GM12873 (cell line): ENCODE measurements around the gene WSCD2.

Experiments used
- TF ChIP-seq, protein P1 (sequence below): IDR thresholded peaks from 2 replicates; pipeline ENCODE4 v1.5.1; 2012; ENCODE audit warnings: low read depth, mild to moderate bottlenecking, moderate library complexity, low read length, control low read depth; ENCODE audit not compliant: insufficient read depth; ENCODE audit errors: missing control alignments

WSCD2 gene

DNA sequence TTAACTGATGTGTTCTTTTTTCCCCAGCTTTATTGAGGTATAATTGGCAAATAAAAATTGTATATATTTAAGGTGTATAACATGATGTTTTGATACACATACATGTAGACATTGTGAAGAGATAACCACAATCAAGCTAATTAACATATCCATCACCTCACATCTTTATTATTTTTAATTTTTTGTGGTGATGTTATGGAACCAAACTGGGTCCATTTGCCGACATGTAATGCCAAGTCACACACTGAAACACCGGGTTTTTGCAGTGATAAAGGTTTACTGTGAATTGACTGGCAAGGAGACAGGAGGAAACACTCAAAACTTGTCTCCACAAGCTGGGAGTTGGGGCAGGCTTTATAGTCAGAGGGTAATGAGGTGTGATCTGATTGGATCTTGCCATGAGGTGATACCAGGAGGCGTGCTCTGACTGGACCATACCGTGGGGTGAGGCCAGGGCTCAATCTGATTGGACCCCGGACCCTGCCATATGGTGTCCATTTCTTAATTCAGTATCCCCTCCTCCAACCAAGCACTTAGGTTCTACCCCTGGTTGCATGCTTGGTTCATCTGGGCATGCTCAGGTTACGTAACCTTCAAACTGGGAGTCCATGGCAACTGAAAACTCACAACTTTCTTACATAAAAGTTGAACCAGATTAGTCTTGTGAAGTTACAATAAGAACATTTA lies 11.8 kb upstream of the WSCD2 start:
- TF ChIP-seq, protein P1, sequence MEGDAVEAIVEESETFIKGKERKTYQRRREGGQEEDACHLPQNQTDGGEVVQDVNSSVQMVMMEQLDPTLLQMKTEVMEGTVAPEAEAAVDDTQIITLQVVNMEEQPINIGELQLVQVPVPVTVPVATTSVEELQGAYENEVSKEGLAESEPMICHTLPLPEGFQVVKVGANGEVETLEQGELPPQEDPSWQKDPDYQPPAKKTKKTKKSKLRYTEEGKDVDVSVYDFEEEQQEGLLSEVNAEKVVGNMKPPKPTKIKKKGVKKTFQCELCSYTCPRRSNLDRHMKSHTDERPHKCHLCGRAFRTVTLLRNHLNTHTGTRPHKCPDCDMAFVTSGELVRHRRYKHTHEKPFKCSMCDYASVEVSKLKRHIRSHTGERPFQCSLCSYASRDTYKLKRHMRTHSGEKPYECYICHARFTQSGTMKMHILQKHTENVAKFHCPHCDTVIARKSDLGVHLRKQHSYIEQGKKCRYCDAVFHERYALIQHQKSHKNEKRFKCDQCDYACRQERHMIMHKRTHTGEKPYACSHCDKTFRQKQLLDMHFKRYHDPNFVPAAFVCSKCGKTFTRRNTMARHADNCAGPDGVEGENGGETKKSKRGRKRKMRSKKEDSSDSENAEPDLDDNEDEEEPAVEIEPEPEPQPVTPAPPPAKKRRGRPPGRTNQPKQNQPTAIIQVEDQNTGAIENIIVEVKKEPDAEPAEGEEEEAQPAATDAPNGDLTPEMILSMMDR = no peak

DNA sequence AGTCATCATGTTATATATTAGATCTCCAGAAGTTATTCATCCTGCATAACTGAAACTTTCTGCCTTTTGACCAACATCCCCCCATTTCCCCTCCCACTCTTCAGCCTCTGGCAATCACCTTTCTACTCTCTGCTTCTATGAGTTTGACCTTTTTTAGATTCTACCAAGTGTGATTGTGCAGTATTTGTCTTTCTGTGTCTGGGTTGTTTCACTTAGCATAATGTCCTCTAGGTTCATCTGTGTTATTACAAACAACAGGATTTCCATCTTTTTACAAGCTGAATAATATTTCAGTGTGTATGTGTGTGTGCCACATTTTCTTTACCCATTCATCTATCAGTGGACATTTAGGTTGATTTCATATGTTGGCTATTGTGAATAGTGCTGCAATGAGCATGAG lies 11.2 kb upstream of the WSCD2 start:
- TF ChIP-seq, protein P1 = no peak

DNA sequence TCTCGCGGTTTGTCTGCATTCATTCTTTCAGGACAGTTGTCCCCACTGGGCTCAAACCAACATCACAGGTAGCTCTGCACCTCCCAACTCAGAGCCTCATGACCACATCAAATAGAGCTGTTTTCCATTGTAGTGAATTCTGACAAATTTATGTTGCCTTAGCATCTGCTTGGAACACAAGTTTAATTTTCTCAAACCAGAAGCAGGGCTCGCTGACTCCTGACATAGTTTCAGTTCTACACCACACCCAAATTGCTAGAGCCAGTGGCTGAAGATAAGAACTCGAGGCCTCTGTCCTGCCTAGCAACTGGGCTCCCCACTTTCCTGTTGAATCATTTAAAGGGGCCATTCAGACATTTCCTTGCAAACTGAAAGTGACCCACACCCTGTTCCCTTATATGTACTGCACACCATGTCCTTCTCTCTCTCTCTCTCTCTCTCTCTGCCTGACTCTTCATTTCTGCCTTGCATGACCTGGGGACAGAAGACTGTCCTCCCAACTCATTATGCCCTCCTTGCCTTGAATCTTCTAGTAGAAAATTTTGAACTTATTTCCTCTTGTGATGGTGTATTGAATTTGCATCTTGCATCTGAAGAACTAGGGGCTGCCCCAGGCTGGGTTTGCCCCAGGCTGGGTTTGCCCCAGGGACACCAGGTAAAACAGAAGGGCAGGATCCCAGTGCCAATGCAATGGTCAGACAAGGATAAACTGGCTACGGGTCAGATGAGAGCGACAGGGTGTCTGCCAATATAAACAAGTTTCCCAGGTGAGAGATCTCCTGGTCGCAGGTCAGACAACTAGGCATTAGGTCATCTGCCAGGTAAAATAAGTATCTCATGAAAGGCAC lies 9.7 kb upstream of the WSCD2 start:
- TF ChIP-seq, protein P1 = no peak

DNA sequence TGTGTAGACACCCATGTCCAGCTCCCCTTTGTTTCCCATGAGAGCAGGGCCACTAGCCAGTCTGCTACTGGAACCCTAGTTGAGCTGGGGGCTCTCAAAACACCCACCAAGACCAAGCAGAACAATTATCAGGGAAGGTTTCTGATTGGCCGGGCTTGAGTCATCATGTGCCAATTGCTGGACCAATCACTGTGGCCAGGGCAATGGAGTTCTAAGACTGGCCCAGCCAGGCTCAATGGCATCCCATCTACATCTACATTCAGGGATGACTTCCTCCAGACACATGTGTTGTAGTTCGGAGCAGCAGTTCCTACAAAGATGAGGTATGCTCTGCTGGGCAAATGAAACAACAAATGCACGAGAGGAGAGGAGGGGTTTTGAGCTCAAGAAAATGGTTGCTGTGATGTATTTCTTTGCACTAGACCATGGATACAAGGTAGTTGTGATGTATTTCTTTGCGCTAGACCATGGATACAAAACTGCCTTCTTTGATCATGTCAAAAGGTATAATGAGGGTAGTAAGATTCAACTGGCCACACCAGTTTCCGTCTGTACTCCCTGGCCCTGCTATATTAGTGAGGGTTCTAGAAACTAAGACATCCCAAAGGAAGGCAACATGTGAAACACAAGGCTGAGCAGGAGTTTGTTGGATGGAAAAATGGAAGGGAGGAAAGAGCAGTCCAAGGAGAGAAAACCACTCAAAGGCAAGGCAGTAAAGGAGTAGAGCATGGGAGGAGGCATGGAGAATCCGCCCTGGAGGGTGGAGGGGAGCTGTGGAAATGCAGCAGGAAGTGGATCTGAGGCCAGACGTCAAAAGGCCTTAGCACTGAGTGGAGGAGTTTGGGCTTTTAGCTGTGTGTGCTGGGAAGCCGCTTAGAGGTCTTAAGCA lies 8.9 kb upstream of the WSCD2 start:
- TF ChIP-seq, protein P1 = no peak

DNA sequence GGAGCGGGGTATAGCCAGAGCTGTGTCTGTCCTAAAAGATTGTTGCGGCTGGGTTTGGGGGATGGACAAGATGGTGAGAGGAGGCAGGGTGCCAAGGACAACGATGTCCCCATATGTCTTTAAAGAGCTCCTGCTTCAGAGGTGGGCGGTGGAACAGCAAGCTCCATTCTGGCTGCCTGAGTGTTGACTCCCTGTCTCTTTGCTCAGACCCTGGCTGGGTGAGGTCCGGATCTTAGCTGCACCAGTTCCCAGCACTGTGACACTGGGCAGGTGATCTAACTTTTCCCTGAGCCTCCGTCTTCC lies 8.3 kb upstream of the WSCD2 start:
- TF ChIP-seq, protein P1 = no peak

DNA sequence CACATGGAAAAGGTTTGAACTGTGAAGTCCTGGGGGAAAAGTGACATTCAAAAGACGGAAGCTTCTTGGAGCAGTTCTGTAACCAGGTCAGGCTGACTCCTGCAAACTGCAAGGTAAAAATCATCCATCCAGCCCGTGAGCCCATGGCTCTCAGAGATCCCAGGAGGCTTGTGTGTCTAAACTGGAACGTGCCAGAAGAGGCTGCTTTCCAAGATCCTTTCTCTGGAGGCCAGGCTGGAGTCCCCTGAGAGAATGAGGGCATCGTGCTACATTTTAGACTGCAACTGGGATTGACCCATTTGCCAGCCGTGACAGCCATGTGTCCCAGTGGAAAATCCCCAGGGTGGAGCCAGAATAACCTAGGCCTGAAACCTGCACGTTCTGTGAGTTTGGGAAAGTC lies 7.8 kb upstream of the WSCD2 start:
- TF ChIP-seq, protein P1 = no peak
